ENCODE data around the gene ASPHD2.

ASPHD2 gene

DNA sequence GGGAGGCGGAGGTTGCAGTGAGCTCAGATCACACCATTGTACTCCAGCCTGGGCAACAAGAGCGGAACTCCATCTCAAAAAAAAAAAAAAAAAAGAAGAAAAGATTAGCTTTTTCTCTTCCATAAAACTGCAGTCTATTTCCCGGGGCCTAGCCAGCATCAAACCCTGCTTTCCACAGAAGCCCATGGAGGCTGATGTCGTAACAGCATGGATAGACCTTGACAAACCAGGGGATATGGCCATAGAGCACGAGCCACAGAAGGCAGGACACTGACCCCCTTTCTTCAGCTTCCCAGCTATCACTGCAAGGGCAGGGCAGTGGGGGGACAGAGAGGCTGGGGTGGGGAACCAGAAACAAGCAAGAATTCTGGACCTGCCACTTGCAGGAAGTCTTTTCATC, 33.0 kb downstream of the ASPHD2 start:
- TF ChIP-seq TCF12 (IDR thresholded peaks at IDR 0.05; ENCODE audit: low read depth) (no peak), TAF1 (IDR thresholded peaks at IDR 0.05; ENCODE audit: low read depth) (no peak), TEAD4 (IDR thresholded peaks at IDR 0.05) (no peak), RAD21 (IDR thresholded peaks at IDR 0.05; ENCODE audit: low read depth) (no peak), YY1 (IDR thresholded peaks at IDR 0.05; ENCODE audit: low read depth) (no peak), FOXM1 (IDR thresholded peaks at IDR 0.05; ENCODE audit: borderline replicate concordance, low read depth) (no peak), CEBPB (IDR thresholded peaks at IDR 0.05) (no peak), ZBTB7A (IDR thresholded peaks at IDR 0.05; ENCODE audit: low read depth) (no peak), EGR1 (IDR thresholded peaks at IDR 0.05) (no peak), NFIC (IDR thresholded peaks at IDR 0.05) (no peak), EP300 (IDR thresholded peaks at IDR 0.05; ENCODE audit: borderline replicate concordance) (no peak), CREB1 (IDR thresholded peaks at IDR 0.05; ENCODE audit: low read depth) (no peak)
- TF ChIP-seq, protein P1, sequence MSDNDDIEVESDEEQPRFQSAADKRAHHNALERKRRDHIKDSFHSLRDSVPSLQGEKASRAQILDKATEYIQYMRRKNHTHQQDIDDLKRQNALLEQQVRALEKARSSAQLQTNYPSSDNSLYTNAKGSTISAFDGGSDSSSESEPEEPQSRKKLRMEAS (IDR thresholded peaks at IDR 0.05), result no peak
- TF ChIP-seq, protein P2, sequence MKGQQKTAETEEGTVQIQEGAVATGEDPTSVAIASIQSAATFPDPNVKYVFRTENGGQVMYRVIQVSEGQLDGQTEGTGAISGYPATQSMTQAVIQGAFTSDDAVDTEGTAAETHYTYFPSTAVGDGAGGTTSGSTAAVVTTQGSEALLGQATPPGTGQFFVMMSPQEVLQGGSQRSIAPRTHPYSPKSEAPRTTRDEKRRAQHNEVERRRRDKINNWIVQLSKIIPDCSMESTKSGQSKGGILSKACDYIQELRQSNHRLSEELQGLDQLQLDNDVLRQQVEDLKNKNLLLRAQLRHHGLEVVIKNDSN (IDR thresholded peaks at IDR 0.05), result no peak
- TF ChIP-seq, protein P3, sequence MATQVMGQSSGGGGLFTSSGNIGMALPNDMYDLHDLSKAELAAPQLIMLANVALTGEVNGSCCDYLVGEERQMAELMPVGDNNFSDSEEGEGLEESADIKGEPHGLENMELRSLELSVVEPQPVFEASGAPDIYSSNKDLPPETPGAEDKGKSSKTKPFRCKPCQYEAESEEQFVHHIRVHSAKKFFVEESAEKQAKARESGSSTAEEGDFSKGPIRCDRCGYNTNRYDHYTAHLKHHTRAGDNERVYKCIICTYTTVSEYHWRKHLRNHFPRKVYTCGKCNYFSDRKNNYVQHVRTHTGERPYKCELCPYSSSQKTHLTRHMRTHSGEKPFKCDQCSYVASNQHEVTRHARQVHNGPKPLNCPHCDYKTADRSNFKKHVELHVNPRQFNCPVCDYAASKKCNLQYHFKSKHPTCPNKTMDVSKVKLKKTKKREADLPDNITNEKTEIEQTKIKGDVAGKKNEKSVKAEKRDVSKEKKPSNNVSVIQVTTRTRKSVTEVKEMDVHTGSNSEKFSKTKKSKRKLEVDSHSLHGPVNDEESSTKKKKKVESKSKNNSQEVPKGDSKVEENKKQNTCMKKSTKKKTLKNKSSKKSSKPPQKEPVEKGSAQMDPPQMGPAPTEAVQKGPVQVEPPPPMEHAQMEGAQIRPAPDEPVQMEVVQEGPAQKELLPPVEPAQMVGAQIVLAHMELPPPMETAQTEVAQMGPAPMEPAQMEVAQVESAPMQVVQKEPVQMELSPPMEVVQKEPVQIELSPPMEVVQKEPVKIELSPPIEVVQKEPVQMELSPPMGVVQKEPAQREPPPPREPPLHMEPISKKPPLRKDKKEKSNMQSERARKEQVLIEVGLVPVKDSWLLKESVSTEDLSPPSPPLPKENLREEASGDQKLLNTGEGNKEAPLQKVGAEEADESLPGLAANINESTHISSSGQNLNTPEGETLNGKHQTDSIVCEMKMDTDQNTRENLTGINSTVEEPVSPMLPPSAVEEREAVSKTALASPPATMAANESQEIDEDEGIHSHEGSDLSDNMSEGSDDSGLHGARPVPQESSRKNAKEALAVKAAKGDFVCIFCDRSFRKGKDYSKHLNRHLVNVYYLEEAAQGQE (IDR thresholded peaks at IDR 0.05; ENCODE audit: low read depth), result no peak

DNA sequence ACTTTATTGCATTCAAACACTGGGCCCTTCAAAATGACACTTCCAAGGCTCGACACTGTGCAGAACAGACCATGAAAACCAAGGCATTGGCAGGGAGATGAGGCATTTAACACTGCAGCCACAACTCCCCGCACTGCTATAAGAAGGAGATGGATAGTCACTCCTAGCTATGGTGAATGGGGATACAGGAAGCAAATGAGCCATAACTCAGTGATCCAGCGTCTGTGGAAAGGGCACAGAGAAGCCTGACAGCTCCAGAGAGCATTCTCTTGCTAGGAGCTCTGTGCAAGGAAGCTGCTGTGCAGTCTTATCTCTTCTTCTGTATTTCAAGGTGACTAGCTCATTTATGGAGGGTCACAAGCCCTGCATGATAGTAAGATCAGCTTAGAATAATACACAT, 33.6 kb downstream of the ASPHD2 start:
- no peak for TF ChIP-seq TEAD4 (IDR thresholded peaks at IDR 0.05)

DNA sequence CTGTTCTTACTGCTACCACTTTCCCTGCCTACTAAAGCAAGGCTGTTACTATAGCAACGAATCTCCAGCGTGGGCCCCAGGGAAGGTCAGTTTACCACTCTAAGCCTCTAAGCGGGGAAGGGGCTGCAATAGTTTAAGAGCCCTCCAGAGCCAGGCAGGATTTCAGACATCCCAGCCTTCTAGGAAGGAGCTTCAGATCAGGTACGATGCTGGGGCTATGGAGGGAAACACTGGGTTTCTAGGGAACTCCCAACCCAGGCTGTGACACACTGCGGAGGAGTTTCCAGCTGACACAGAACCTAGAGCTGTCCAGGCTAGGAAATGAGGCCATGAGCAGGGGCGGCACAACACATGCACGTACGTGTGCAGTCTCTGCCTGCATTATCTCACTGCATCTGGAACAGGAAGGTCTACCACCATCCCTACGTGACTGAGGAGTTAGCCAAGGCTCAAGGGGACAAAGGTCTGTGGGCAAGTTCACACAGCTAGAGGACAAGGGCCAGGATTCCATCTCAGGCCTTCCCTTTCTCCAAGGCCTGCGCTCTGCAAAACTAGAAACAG, 34.1 kb downstream of the ASPHD2 start:
- no peak for TF ChIP-seq TCF12 (IDR thresholded peaks at IDR 0.05; ENCODE audit: low read depth)
- TF ChIP-seq ZBTB7A (IDR thresholded peaks at IDR 0.05; ENCODE audit: low read depth), result no peak
- TF ChIP-seq, protein P3 (IDR thresholded peaks at IDR 0.05; ENCODE audit: low read depth), result no peak
- TF ChIP-seq RAD21 (IDR thresholded peaks at IDR 0.05; ENCODE audit: low read depth), result no peak
- TF ChIP-seq EGR1 (IDR thresholded peaks at IDR 0.05), result no peak
- no peak for TF ChIP-seq YY1 (IDR thresholded peaks at IDR 0.05; ENCODE audit: low read depth)
- TF ChIP-seq, protein P2 (IDR thresholded peaks at IDR 0.05), result no peak
- no peak for TF ChIP-seq CREB1 (IDR thresholded peaks at IDR 0.05; ENCODE audit: low read depth)
- TF ChIP-seq EP300 (IDR thresholded peaks at IDR 0.05; ENCODE audit: borderline replicate concordance), result no peak

DNA sequence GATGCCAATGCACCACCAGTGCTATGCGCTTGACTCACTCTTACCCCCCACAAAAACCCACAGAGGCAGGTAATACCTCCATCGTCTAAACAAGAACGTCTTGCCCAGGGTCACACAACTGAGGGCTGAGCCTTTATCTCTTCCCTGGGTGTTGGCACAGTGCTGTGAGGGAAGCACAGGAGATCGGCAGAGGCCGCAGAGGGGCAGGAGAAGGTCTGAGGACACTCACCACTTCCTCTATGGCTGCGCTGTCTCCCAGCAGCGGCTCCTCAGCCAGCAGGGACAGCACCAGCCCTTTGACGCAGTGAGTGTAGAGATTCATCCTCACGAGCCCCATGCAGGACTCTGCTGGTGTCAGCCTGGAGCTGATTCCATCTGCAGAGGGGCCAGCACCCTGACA, 34.6 kb downstream of the ASPHD2 start:
- TF ChIP-seq CREB1 (IDR thresholded peaks at IDR 0.05; ENCODE audit: low read depth) (no peak), TAF1 (IDR thresholded peaks at IDR 0.05; ENCODE audit: low read depth) (no peak), NFIC (IDR thresholded peaks at IDR 0.05) (no peak), FOXM1 (IDR thresholded peaks at IDR 0.05; ENCODE audit: borderline replicate concordance, low read depth) (no peak), EGR1 (IDR thresholded peaks at IDR 0.05) (no peak), RAD21 (IDR thresholded peaks at IDR 0.05; ENCODE audit: low read depth) (no peak), YY1 (IDR thresholded peaks at IDR 0.05; ENCODE audit: low read depth) (no peak), TCF12 (IDR thresholded peaks at IDR 0.05; ENCODE audit: low read depth) (no peak), EP300 (IDR thresholded peaks at IDR 0.05; ENCODE audit: borderline replicate concordance) (no peak), CEBPB (IDR thresholded peaks at IDR 0.05) (no peak)
- TF ChIP-seq, protein P2 (IDR thresholded peaks at IDR 0.05), result no peak
- TF ChIP-seq, protein P1 (IDR thresholded peaks at IDR 0.05), result no peak
- TF ChIP-seq, protein P3 (IDR thresholded peaks at IDR 0.05; ENCODE audit: low read depth), result no peak

Measured in Ishikawa (cell line).